Measurements from ENCODE around the gene PBXIP1.
A peak's percentile ranks its signal among the peaks of the same experiment; 100 is the strongest.
"Not testable (repeated sequence)": the region's sequence is repeated elsewhere in the genome, so short reads cannot be mapped to it uniquely, and the experiment has no call there.

PBXIP1 gene

DNA sequence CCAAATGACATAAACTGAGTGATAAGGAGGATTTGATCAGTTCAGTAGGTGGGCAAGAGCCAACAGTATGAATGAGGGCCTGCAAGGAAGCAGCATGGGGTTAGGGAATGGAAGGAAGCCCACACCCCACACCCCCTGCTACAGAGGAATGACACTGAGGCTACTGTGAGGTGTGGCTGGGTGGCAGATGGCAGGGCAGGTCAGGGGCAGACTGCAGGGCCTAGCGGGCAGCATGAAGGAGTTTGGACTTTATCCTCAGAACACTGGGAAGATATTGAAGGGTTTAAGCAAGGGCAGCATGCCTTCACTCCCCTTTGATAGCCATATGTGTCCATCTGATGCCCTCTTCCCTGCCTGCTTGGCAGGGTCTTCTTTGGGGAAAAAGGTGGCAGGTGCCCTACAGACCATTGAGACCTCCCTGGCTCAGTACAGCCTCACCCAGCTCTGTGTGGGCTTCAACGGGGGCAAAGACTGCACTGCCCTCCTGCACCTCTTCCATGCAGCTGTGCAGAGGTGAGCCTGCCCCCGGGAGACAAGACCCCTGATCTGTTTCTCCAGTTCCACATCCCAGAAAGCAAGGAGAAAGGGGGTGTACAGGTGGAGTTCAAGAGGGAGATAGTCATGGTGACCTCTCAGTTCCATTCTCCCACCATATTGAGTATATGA, 33.4 kb upstream of the PBXIP1 start:
- DNase-seq (ENCODE audit: low read depth in 1 of 2, low spot score in 1 of 2) = no peak
- in situ Hi-C loops (cut with HindIII; ENCODE audit: low pct_unique_long_range_greater_than_20kb, low sequenced_read_pairs) = no loop called here
- TF ChIP-seq JUND (IDR thresholded peaks at IDR 0.05; ENCODE audit: low read depth) = no peak

DNA sequence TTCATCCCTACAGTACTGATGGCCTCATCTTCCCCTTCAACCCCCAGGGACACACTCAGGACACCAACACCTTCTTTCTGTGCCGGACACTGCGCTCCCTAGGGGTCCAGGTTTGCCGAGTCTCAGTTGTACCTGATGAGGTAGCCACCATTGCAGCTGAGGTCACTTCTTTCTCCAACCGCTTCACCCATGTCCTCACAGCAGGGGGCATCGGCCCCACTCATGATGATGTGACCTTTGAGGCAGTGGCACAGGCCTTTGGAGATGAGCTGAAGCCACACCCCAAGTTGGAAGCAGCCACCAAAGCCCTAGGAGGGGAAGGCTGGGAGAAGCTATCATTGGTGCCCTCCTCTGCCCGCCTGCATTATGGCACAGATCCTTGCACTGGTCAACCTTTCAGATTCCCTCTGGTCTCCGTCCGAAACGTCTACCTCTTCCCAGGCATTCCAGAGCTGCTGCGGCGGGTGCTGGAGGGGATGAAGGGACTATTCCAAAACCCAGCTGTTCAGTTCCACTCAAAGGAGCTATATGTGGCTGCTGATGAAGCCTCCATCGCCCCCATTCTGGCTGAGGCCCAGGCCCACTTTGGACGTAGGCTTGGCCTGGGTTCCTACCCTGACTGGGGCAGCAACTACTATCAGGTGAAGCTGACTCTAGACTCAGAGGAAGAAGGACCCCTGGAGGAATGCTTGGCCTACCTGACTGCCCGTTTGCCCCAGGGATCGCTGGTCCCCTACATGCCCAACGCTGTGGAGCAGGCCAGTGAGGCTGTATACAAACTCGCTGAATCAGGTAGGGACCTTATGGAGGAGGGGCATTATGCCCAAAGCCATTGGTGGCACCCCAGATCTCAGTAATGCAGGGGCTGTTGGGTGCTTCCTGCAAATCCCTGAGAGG, 32.4 kb upstream of the PBXIP1 start:
- peak in 1 of 2 experiments; percentile 41 for DNase-seq (ENCODE audit: low read depth in 1 of 2, low spot score in 1 of 2)
- TF ChIP-seq JUND (IDR thresholded peaks at IDR 0.05; ENCODE audit: low read depth) = no peak
- in situ Hi-C loops (cut with HindIII; ENCODE audit: low pct_unique_long_range_greater_than_20kb, low sequenced_read_pairs) = no loop called here

DNA sequence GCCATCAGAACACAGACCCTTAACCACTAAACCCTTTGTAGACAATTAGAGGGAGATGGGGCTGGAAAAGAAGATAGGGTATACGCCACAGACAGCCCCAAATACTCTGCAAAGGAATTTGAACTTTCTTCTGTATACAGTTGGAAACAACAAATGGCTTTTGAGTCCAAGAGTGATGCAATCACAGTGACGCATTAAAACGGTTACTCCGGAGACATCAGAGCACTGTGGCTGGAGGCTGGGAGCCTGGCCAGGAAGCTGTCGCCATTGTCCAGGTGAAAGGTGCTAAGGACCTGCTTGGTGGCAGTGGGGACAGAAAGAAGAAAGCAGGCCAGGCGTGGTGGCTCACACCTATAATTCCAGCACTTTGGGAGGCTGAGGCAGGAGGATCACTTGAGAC, 31.4 kb upstream of the PBXIP1 start:
- TF ChIP-seq JUND (IDR thresholded peaks at IDR 0.05; ENCODE audit: low read depth) = no peak
- in situ Hi-C loops (cut with HindIII; ENCODE audit: low pct_unique_long_range_greater_than_20kb, low sequenced_read_pairs) = no loop called here
- no peak for DNase-seq (ENCODE audit: low read depth in 1 of 2, low spot score in 1 of 2)

DNA sequence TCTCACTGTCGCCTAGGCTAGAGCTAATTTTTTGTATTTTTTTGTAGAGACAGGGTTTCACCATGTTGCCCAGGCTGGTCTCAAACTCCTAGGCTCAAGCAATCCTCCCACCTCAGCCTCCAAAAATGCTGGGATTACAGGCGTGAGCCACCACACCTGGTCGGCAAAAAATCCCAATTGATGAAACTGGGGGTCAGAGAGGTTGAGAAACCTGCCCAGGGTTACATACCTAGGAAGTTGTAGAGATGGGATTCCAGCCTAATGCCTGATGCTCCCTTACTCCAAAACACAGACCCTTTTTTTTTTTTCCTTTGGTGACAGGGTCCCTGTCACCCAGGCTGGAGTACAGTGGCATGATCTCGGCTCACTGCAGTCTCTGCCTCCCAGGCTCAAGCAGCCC, 30.8 kb upstream of the PBXIP1 start:
- in situ Hi-C loops (cut with HindIII; ENCODE audit: low pct_unique_long_range_greater_than_20kb, low sequenced_read_pairs); DNase-seq (ENCODE audit: low read depth in 1 of 2, low spot score in 1 of 2): not testable (repeated sequence)

DNA sequence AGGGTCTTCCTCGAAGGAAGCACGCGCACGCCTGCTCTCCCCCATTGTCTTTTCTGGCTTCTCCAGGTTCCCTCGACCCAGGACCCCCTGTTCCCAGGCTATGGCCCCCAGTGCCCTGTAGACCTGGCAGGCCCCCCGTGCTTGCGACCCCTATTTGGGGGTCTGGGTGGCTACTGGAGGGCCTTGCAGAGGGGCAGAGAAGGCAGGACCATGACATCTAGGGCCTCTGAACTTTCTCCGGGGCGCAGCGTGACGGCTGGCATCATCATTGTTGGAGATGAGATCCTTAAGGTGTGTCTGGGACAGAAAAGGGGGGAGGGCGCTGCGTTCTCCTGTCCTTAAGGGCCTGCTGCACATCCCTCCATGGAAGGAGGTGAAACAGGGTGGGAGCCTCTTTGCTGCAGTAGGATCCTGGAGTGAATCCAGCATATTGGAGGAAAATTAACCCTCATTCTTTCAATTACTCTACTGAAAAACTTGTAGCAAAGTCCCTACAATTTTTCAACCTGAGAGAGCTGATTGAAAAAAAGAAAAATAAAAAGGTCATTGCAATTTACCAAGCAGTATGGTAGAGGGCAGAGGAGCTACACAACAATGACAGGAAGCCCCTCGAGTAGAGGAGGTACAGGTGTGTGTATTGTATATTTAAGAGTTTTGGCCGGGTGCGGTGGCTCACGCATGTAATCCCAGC, 28.0 kb upstream of the PBXIP1 start:
- no peak for DNase-seq (ENCODE audit: low read depth in 1 of 2, low spot score in 1 of 2)
- in situ Hi-C loops (cut with HindIII; ENCODE audit: low pct_unique_long_range_greater_than_20kb, low sequenced_read_pairs) = no loop called here
- no peak for TF ChIP-seq JUND (IDR thresholded peaks at IDR 0.05; ENCODE audit: low read depth)

DNA sequence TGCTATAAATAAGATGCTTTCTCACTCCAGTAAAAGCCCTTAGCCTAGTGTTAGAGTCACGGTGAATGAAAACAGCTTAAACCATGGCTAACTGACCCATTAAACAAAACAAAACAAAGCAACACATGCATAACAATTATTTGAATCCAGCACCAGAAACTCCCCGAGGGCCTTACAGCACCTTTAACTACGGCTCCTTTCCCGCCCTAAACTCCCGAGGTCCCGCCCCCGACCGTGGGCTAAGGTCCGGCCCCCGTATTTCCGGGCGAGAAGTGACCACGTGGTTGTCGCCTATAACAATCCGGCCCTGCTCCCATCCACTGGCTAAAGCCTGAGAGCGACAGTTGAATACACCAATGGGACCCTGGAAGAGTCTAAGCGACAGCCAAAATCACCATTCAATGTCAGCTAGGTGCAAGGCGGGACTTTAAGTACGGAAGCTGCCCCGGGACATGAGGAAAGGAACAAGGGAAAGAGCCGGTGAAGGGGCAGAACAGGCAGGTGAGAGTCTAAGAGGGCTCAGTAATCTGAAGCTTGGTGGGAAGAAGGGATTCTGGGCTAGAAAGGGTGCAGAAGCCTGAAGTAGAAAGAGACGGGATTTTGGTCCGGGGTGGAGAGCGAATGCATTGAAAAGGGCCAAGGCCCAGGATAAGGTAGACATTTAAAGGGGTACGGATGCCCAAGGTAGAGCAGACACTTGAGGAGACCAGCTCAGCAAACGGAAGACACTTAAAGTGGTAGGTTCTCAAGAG, 27.2 kb upstream of the PBXIP1 start, which contains the start of gene FLAD1:
TSS of gene FLAD1 (plus strand) at position 448 of the 752 bp plus-strand sequence. CDS start 351 bp downstream, outside the sequence.
- TF ChIP-seq JUND (IDR thresholded peaks at IDR 0.05; ENCODE audit: low read depth) = no peak
- in situ Hi-C loops (cut with HindIII; ENCODE audit: low pct_unique_long_range_greater_than_20kb, low sequenced_read_pairs) = no loop called here
- DNase-seq (ENCODE audit: low read depth in 1 of 2, low spot score in 1 of 2) = peak; percentile 99 to 100

DNA sequence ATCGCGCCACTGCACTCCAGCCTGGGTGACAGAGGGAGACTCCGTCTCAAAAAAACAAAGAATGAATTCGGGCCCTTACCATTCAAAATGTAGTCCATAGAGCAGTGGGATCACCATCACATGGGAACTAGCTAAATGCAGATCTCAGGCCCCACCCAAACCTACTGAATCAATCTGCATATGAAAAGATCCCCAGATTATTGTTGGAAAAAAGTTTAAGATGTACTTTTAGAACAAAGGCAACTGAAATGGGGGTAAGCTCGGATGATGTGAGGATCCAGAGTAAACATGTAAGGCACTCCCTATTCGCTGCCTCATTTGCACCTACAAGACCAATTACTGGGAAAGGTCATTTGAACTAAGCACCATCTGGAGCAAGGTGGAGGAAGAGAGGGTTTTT, 26.4 kb upstream of the PBXIP1 start:
- in situ Hi-C loops (cut with HindIII; ENCODE audit: low pct_unique_long_range_greater_than_20kb, low sequenced_read_pairs) = no loop called here
- TF ChIP-seq JUND (IDR thresholded peaks at IDR 0.05; ENCODE audit: low read depth) = no peak

DNA sequence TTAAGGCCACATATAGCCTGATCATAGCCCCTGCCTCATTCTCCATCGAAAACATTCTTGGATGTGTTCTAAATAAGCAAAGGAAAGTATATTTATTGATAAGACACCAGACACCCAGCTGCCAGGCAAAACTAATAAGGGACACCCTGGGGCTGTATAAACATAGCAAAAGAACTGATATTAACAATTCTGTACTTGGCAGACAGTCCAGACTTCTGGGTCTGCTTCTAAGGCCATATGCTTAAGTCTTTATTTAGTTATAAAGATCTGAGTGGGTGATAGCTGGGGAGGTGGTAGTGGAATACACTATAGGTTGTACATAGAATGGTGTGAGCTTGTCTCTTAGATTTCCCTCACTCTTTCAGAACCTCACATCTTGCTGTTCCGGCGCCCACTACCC, 22.5 kb upstream of the PBXIP1 start:
- TF ChIP-seq JUND (IDR thresholded peaks at IDR 0.05; ENCODE audit: low read depth) = no peak
- in situ Hi-C loops (cut with HindIII; ENCODE audit: low pct_unique_long_range_greater_than_20kb, low sequenced_read_pairs) = no loop called here
- DNase-seq (ENCODE audit: low read depth in 1 of 2, low spot score in 1 of 2) = no peak

More for the DNA sequence above, 26.4 kb upstream of the PBXIP1 start:
- DNase-seq (ENCODE audit: low read depth in 1 of 2, low spot score in 1 of 2) = no peak

DNA sequence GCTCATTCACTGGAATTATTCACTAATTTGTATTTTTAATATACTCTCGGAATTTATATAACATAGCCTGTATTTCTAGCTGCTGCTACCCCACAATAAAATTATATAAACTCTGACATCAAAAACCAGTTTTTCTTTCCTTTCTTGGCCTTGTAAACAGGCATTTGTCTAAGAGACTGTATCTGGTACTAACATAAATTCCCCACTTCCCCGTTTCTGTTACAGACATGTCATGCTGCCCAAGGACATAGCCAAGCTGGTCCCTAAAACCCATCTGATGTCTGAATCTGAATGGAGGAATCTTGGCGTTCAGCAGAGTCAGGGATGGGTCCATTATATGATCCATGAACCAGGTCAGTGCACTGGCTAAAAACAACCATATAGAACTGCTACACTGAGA, 21.9 kb upstream of the PBXIP1 start:
- in situ Hi-C loops (cut with HindIII; ENCODE audit: low pct_unique_long_range_greater_than_20kb, low sequenced_read_pairs); DNase-seq (ENCODE audit: low read depth in 1 of 2, low spot score in 1 of 2): not testable (repeated sequence)

DNA sequence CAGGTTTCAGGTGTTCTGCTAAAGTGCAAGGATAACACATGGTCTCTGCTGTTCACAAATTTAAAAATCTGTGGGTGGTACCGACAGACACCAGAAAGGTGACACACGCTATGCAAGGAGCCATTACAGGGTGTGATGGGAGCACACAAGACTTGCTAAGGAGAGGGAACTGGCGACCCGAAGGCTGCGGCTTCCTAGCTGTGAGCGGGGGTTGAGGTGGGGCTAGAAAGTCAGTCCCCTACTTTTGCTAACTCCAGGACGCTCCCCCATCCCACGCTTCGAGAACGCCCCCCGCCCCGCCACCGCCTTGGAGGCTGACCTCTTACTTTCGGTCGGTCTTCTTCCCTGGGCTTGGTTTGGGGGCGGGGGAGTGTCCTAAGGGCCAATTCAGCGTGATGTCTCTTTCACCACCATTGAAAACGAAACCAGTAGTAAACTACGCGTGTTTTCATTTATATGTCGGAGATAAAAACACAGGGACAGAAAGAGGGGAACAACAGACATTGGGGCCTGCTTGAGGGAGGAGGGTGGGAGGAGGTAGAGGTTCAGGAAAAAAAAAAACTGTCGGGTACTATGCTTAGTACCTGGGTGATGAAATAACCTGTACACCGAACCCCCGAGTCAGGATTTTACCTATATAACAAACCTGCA, 19.6 kb upstream of the PBXIP1 start:
- in situ Hi-C loops (cut with HindIII; ENCODE audit: low pct_unique_long_range_greater_than_20kb, low sequenced_read_pairs) = no loop called here
- DNase-seq (ENCODE audit: low read depth in 1 of 2, low spot score in 1 of 2) = peak in 1 of 2 experiments; percentile 48
- no peak for TF ChIP-seq JUND (IDR thresholded peaks at IDR 0.05; ENCODE audit: low read depth)

DNA sequence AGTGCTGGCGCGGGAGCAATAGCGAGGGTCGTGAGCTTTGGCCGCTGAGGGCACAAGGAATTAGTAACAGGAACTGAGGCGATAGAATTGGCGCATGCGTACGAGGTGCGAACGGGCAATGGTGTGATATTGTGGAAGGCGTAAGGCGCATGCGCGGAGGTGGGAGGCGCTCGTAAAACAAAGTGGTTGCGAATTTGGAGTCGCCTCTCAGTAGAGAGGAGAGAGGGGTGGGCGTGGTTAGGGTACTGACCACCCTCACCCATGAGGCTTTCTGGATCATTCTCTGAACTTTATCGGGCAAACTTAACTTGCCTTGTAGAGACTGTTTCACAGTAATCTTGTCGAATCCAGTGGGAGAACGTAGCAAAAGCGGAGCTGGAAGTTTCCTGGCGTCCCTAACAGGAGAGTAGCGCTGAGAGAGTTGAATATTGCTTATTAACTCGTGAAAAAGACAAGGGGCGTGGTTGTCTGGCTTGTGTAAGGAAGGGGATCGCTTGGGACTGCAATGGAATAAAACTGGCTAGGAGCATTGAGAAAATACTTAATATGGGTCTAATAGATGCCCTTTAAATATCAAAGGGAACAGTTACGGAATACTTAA, 19.0 kb upstream of the PBXIP1 start:
- TF ChIP-seq JUND (IDR thresholded peaks at IDR 0.05; ENCODE audit: low read depth) = no peak
- peak; percentile 73 to 97 for DNase-seq (ENCODE audit: low read depth in 1 of 2, low spot score in 1 of 2)
- in situ Hi-C loops (cut with HindIII; ENCODE audit: low pct_unique_long_range_greater_than_20kb, low sequenced_read_pairs) = no loop called here

Measured in T47D (cell line).